GM12873 (cell line): ENCODE results near the gene APOM.

Experiments
- TF ChIP-seq, protein P1 (sequence below): IDR thresholded peaks from 2 replicates; pipeline ENCODE4 v1.5.1; 2012; ENCODE audit warnings: low read depth, mild to moderate bottlenecking, moderate library complexity, low read length, control low read depth; ENCODE audit not compliant: insufficient read depth; ENCODE audit errors: missing control alignments

APOM gene

GRCh38 chr6:31697555-31697954 is 41.9 kb downstream of the APOM start:
- TF ChIP-seq, protein P1, sequence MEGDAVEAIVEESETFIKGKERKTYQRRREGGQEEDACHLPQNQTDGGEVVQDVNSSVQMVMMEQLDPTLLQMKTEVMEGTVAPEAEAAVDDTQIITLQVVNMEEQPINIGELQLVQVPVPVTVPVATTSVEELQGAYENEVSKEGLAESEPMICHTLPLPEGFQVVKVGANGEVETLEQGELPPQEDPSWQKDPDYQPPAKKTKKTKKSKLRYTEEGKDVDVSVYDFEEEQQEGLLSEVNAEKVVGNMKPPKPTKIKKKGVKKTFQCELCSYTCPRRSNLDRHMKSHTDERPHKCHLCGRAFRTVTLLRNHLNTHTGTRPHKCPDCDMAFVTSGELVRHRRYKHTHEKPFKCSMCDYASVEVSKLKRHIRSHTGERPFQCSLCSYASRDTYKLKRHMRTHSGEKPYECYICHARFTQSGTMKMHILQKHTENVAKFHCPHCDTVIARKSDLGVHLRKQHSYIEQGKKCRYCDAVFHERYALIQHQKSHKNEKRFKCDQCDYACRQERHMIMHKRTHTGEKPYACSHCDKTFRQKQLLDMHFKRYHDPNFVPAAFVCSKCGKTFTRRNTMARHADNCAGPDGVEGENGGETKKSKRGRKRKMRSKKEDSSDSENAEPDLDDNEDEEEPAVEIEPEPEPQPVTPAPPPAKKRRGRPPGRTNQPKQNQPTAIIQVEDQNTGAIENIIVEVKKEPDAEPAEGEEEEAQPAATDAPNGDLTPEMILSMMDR: no peak

DNA sequence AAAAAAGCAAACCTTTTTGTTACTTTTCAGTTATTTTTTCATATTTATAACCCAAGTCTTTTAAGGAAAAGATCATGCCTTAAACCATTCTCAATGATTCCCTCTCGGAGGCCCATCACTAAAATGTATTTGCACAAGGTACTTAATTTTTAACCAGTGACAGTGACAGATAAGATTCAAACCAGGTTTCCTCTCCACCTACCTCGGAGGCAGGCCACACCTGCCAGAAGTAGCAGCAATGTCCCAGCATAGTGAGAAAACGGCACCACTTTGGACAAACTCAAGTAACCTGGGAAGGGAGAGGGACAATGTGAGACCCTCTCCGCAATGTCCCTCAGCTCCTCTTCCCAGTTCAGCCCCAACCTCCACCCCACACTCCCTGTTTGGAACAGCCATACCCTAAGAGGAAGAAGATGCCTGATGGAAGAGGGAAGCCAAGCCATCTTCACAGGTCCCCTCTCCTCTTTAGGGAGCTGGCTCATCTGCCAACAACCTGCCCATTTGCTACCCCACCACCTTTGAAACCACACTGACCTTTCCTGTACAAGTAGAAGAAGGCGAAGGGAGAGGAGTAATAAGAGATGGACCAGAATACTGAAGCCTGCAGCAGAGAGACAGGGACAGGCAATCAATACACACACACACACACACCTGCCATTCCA is 45.2 kb downstream of the APOM start:
- TF ChIP-seq, protein P1: no peak

GRCh38 chr6:31701666-31702404 is 46.1 kb downstream of the APOM start:
- TF ChIP-seq, protein P1: no peak

GRCh38 chr6:31702405-31702818 is 46.7 kb downstream of the APOM start:
- TF ChIP-seq, protein P1: no peak

- TF ChIP-seq, protein P1: no peak
Observed at GRCh38 chr6:31702819-31703716, 47.4 kb downstream of the APOM start, which contains the start of gene ABHD16A. TSS of gene ABHD16A (minus strand) at chr6:31703324. CDS start at chr6:31703281, 43 bp downstream.

DNA sequence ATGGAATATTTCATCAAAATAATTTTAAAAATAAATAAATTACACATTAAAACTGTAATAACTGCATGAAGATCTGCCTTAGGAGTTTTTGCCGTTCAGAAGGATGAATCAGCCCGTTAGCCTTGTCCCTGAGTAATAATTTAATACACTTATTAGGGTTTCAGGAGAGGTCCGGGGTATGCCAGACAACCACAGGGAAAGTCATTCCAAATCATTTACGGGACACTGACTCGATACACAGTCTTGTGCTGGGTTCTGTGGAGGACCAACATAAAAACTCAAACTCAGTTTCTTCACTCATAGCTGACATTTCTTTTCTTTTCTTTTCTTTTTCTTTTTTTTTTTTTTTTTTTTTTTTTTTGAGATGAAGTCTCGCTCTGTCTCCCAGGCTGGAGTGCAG is 50.2 kb downstream of the APOM start:
- TF ChIP-seq, protein P1: no peak

GRCh38 chr6:31706599-31706998 is 50.9 kb downstream of the APOM start, which contains the start of gene LY6G6F:
TSS of gene LY6G6F (plus strand) at chr6:31706866. CDS start at chr6:31706907, 41 bp downstream.
- TF ChIP-seq, protein P1: no peak
